ENCODE results near the gene APOC3.

DNA sequence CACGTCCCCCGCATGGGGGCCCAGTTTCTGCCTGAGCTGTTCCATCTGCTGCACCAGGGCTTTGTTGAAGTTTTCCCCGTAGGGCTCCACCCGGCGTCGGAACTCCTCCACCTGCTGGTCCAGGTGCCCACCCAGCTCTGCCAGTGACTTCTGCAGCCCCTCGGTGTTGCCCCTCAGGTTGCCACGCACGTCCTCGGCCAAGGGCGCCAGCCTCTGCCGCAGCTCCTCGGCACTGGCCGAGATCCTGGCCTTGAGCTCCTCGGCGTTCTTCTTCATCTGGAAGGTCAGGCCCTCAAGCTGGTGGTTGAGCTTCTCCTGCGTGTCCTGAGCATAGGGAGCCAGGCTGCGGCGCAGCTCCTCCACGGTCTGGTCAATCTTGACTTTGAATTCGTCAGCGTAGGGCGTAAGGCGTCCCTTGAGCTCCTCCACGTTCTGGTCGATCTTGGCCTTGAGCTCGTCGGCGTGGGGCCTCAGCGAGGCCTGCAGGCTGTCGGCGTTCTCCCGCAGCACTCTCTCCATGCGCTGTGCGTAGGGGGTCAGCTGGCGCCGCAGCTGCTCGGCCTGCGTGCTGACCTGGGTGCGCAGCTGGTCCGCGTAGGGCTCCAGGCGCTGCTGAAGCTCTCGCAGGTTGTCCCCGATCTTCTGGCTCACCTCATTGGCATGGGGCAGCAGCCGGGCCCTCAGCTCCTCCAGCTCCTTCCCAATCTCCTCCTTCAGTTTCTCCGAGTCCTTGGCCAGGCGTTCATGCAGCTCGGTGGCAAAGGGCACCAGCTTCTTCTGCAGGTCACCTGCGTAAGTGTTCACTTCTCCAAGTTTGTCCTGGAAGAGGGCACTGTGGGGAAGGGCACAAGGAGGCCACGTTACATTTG, 8.4 kb upstream of the APOC3 start:
- TF ChIP-seq EZH2phosphoT487 (IDR thresholded peaks at IDR 0.05; ENCODE audit: unreplicated experiment) = no peak
- TF ChIP-seq, protein P1, sequence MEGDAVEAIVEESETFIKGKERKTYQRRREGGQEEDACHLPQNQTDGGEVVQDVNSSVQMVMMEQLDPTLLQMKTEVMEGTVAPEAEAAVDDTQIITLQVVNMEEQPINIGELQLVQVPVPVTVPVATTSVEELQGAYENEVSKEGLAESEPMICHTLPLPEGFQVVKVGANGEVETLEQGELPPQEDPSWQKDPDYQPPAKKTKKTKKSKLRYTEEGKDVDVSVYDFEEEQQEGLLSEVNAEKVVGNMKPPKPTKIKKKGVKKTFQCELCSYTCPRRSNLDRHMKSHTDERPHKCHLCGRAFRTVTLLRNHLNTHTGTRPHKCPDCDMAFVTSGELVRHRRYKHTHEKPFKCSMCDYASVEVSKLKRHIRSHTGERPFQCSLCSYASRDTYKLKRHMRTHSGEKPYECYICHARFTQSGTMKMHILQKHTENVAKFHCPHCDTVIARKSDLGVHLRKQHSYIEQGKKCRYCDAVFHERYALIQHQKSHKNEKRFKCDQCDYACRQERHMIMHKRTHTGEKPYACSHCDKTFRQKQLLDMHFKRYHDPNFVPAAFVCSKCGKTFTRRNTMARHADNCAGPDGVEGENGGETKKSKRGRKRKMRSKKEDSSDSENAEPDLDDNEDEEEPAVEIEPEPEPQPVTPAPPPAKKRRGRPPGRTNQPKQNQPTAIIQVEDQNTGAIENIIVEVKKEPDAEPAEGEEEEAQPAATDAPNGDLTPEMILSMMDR (conservative IDR thresholded peaks at IDR 0.05; ENCODE audit: low read depth in 2 of 2) = no peak

All from GM23338 (cell line).